Skeletal muscle cell (primary cell): ENCODE results near the gene STX2.
"Not testable (repeated sequence)": the region's sequence is repeated elsewhere in the genome, so short reads cannot be mapped to it uniquely, and the experiment has no call there.

ENCODE experiments used
- DNase-seq: peaks from one replicate; pipeline ENCODE4 v3.0.0-alpha.2; 2010; ENCODE audit warnings: low read depth
- H3K4me3 ChIP-seq: 2 replicates; pipeline ENCODE4 v1.5.1; 2011; ENCODE audit warnings: low read depth, mild to moderate bottlenecking, control low read depth, low read length, moderate library complexity

The STX2 gene

GRCh38 chr12:130838951-130839769 is at the start of gene STX2:
Gene STX2, minus strand, starts transcription at chr12:130839250. Its CDS starts 151 bp downstream, at chr12:130839099.
- DNase-seq = peak; percentile 56
- peak within 1 kb of the TSS; percentile 74 for H3K4me3 ChIP-seq

- not testable (repeated sequence) for H3K4me3 ChIP-seq, DNase-seq
Observed at GRCh38 chr12:130887190-130887589, 48.1 kb upstream of the STX2 start.

- no peak for DNase-seq
- no peak overlapping the region for H3K4me3 ChIP-seq
Observed at GRCh38 chr12:130881548-130881947, 42.5 kb upstream of the STX2 start.

GRCh38 chr12:130881046-130881445 is 42.0 kb upstream of the STX2 start:
- DNase-seq = no peak
- no peak overlapping the region for H3K4me3 ChIP-seq

GRCh38 chr12:130880411-130880885 is 41.4 kb upstream of the STX2 start:
- DNase-seq = no peak
- H3K4me3 ChIP-seq = peak overlapping the region; percentile 34

DNA sequence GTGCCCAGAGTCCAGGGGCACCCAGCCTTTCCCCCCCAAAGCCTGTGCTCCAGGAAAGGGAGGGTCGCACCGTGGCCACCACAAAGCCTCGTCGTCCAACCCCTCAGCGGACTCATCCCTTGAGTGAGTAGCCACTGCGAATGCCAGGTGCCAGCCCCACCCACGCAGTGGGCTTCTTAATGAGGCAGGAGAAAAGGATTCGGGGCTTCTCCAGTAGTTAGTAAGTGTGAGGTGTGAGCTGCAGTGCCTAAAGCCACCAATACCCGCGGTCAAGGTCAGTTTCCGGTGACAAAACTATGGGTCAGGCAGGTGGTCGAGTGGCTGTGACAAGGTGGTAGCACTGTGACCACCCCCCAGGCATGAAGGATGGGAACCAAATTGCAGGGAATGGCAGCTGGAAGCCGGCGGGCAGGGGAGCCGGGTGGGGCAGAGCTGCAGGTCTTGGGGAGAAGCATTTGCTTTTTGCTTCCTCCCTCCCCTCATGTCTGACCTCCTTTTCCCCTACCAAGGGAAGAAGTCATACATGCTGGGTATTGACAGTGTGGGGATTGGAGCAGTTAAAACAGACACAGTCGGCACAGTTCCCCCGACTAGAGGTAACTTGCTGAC is 40.8 kb upstream of the STX2 start:
- DNase-seq = no peak
- peak overlapping the region; percentile 34 for H3K4me3 ChIP-seq

- DNase-seq = no peak
- no peak overlapping the region for H3K4me3 ChIP-seq
Observed at GRCh38 chr12:130879212-130879686, 40.2 kb upstream of the STX2 start.

- no peak for DNase-seq
- H3K4me3 ChIP-seq = no peak overlapping the region
Observed at GRCh38 chr12:130878193-130879185, 39.4 kb upstream of the STX2 start.

- H3K4me3 ChIP-seq = no peak overlapping the region
- DNase-seq = no peak
Observed at GRCh38 chr12:130877333-130877732, 38.3 kb upstream of the STX2 start.

DNA sequence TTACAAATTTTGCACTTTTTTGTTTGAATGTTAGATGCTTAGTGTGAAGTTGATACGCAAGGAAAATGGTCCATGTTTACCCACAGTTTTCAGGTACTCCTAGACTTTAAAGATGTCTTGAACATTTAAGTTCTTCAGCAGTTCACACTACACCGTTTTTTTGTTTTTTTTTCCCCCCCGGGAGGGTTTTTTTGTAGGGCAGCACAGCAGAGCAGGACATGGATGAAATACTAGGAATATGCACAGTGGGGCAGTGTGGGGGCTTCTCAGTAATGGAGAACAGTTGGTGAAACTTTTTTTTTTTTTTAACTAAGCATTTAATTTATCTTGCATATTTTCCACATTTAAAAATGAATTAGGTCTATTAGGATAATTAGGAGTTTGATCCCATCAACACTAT is 37.7 kb upstream of the STX2 start:
- DNase-seq = no peak
- no peak overlapping the region for H3K4me3 ChIP-seq

DNA sequence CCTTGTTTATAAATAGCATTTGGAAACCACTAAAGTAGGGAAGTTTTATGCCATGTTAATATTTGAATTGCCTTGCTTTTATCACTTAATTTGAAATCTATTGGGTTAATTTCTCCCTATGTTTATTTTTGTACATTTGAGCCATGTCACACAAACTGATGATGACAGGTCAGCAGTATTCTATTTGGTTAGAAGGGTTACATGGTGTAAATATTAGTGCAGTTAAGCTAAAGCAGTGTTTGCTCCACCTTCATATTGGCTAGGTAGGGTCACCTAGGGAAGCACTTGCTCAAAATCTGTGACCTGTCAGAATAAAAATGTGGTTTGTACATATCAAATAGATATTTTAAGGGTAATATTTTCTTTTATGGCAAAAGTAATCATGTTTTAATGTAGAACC is 37.2 kb upstream of the STX2 start:
- no peak overlapping the region for H3K4me3 ChIP-seq
- no peak for DNase-seq

DNA sequence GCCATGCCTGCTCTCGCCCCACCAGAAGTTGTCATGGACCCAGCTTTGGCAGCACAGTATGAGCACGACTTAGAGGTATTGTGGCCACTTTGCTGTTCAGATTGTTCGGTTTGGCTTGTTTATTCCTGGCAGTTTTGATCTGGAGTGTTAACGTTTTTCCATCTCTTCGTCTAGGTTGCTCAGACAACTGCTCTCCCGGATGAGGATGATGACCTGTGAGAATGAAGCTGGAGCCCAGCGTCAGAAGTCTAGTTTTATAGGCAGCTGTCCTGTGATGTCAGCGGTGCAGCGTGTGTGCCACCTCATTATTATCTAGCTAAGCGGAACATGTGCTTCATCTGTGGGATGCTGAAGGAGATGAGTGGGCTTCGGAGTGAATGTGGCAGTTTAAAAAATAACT is 36.7 kb upstream of the STX2 start:
- DNase-seq, H3K4me3 ChIP-seq: not testable (repeated sequence)

GRCh38 chr12:130875193-130875592 is 36.1 kb upstream of the STX2 start:
- H3K4me3 ChIP-seq = no peak overlapping the region
- DNase-seq = no peak

- no peak overlapping the region for H3K4me3 ChIP-seq
- no peak for DNase-seq
Observed at GRCh38 chr12:130874696-130875095, 35.6 kb upstream of the STX2 start.

DNA sequence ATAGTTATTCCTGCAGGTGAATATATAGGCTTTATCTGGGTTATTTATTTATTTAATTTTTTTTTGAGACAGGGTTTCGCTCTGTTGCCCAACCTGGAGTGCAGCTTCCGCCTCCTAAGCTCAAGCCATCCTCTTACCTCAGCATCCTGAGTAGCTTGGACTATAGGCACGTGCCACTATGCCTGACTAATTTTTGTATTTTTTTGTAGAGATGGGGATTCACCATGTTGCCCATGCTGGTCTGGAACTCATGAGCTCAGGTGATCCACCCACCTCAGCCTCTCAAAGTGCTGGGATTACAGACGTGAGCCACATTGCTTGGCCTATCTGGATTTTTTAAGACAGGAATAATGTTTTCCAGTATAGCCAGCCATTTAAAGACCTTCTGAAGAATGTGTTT is 34.8 kb upstream of the STX2 start:
- no peak for DNase-seq
- H3K4me3 ChIP-seq = no peak overlapping the region

GRCh38 chr12:130873106-130873795 is 34.2 kb upstream of the STX2 start:
- H3K4me3 ChIP-seq = peak overlapping the region; percentile 90
- no peak for DNase-seq

DNA sequence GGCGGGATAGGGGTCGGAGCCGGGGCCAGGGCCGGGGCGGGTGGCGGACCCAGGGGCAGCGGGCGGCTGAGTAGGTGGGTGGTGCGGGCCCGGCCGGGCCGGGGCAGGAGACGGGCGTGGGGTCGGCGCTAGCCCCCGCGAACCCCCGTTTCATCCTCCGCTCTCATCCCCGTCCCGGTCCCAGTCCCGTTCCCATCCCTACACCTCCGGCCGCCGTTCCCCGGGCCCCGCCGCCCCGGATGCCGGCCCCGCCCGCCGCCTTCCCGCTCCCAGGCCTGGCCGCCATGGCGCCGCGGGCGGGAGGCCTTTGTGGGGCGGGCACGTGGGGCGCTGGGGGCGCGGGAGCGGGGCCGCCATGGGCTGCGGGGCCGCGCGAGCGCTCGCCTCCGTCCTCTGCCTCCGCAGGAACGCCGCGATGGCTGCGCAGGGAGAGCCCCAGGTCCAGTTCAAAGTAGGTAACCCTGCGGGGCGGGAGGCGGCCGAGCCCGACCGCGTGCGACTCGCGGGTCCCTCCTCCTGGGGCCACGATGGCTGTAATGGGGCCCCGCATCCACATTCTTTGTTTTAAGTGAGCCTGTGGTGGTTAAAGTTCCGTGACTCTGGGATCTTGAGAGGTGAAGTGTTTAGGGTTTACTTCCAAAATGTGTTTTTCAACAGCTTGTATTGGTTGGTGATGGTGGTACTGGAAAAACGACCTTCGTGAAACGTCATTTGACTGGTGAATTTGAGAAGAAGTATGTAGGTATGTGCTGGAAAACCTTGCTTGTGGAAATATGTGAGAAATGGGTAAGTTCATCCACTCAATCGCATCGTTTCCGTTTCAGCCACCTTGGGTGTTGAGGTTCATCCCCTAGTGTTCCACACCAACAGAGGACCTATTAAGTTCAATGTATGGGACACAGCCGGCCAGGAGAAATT is 33.4 kb upstream of the STX2 start:
- DNase-seq = no peak
- H3K4me3 ChIP-seq = peak overlapping the region; percentile 90
